Vagina (tissue), 2 donors: Measurements from ENCODE around the gene APLP2. TPM values are rescaled to one million over a fixed set of nuclear protein-coding genes. Genes with fewer than 3 reads are reported as not detected.

Experiments used
- DNase-seq, 2 donors: peaks; one replicate each; pipeline ENCODE4 v3.0.0-alpha.2; 2017; ENCODE audit errors: extremely low spot score in 2 of 2
- H3K27ac ChIP-seq: fragments of 200-600 bp; sonication (generic); one replicate; pipeline ENCODE4 v1.5.1; 2019
- H3K27me3 ChIP-seq: fragments of 200-600 bp; sonication (generic); one replicate; pipeline ENCODE4 v1.5.1; 2019
- H3K36me3 ChIP-seq, 2 donors: fragments of 200-600 bp; sonication (generic); one replicate each; pipeline ENCODE4 v1.5.1; 2017 to 2019
- H3K4me1 ChIP-seq: fragments of 200-600 bp; sonication (generic); one replicate; pipeline ENCODE4 v1.5.1; 2019
- H3K4me3 ChIP-seq, 2 donors: fragments of 200-600 bp; sonication (generic); 1 replicate in 1 of 2; 2 replicates in 1 of 2; pipeline ENCODE4 v1.5.1; 2016 to 2019
- H3K9me3 ChIP-seq: fragments of 200-600 bp; sonication (generic); one replicate; pipeline ENCODE4 v1.5.1; 2019
- CTCF ChIP-seq, 3 experiments: fragments of 450-650 bp in 2 of 3; fragments of 200-600 bp in 1 of 3; sonication (generic) in 1 of 3; IDR thresholded peaks; one replicate each; pipeline ENCODE4 v1.5.1; 2017 to 2019; ENCODE audit warnings: antibody characterized with exemption in 3 of 3, mild to moderate bottlenecking in 2 of 3, moderate library complexity in 2 of 3
- POLR2A ChIP-seq, 2 donors: fragments of 450-650 bp; IDR thresholded peaks; one replicate each; pipeline ENCODE4 v1.6.1; 2017; ENCODE audit warnings: antibody characterized with exemption in 2 of 2, mild to moderate bottlenecking in 2 of 2, moderate library complexity in 2 of 2
- POLR2AphosphoS5 ChIP-seq, 2 donors: sonication (generic); formaldehyde crosslinking; IDR thresholded peaks; one replicate each; pipeline ENCODE4 v1.9.0; 2017; ENCODE audit warnings: antibody characterized with exemption in 2 of 2, mild to moderate bottlenecking in 2 of 2, low read depth in 1 of 2; ENCODE audit not compliant: insufficient read depth in 1 of 2
- intact Hi-C: fragments of 100-400 bp; cut with DNase I; formaldehyde crosslinking; loops from one replicate; pipeline ENCODE4 v1.15.1; 2023
- total RNA-seq: library from RNA; depleted of rRNA; stranded (reverse); fragments of >200 nt; gene quantifications from one replicate; pipeline ENCODE4 v1.2.3, GENCODE V29; 2016

Gene APLP2
- total RNA-seq, 1 donor from 2014 or later: 234 TPM

DNA sequence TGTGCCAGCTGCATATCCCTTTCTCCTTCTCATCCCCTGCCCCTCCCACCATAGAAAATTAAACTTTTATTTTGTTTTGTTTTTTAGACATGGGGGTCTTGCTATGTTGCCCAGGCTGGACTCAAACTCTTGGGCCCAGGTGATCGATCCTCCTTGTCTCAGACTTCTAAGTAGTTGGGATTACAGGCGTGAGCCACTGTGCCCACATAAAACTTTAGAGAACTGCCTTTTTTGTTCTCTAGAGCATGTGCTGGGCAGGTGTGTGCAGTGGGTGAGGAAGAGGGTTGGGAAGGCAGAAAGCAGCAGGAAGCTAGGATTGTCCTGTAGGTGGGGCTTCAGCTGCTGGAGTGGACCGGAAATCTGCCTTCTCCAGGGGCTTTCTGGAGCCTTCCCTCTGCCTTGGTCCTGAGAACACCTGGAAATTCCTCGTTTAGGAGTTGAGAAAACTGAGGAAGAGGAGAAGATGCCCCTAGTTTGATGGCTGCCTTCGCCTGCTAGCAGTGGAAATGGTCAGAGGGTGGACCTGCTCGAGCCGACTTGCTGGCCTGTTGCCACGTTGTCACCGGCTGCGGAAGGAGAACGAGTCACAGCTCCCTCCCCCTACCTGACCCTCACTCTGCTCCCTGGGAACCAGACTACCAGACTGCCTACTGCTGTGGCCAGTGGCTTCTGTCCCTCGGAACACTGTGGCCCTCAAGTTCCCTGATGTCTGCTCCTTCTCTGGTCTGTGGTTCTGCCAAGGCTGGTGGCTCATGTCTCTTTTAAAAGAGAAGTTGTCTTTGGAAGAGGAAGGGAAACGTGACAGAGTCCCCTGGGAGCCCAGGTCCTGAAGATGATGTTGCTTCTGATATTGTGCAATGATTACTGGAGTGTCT, 93.9 kb downstream of the APLP2 start:
- no peak overlapping the region for H3K27ac ChIP-seq
- DNase-seq: no peak
- H3K9me3 ChIP-seq: no peaks in the 10 kb centered on the region
- no peaks in the 10 kb centered on the region for H3K36me3 ChIP-seq
- intact Hi-C loops: no loop called here
- H3K27me3 ChIP-seq: no peaks in the 10 kb centered on the region
- TF ChIP-seq POLR2AphosphoS5 (IDR thresholded peaks at IDR 0.05; ENCODE audit: insufficient read depth in 1 of 2, low read depth in 1 of 2) (no peak), POLR2A (IDR thresholded peaks at IDR 0.05) (no peak), CTCF (IDR thresholded peaks at IDR 0.05) (no peak)
- peaks cover 24% of the 10 kb centered on the region for H3K4me1 ChIP-seq
- H3K4me3 ChIP-seq: no peak overlapping the region

GRCh38 chr11:130164221-130164570, 94.5 kb downstream of the APLP2 start:
- Histone ChIP-seq H3K36me3 (no peaks in the 10 kb centered on the region), H3K4me3 (no peak overlapping the region), H3K9me3 (no peaks in the 10 kb centered on the region), H3K27me3 (no peaks in the 10 kb centered on the region), H3K4me1 (peaks cover 24% of the 10 kb centered on the region), H3K27ac (no peak overlapping the region)
- DNase-seq: no peak
- intact Hi-C loops: no loop called here
- no peak for TF ChIP-seq POLR2AphosphoS5 (IDR thresholded peaks at IDR 0.05; ENCODE audit: insufficient read depth in 1 of 2, low read depth in 1 of 2)
- TF ChIP-seq CTCF (IDR thresholded peaks at IDR 0.05): no peak
- no peak for TF ChIP-seq POLR2A (IDR thresholded peaks at IDR 0.05)

DNA sequence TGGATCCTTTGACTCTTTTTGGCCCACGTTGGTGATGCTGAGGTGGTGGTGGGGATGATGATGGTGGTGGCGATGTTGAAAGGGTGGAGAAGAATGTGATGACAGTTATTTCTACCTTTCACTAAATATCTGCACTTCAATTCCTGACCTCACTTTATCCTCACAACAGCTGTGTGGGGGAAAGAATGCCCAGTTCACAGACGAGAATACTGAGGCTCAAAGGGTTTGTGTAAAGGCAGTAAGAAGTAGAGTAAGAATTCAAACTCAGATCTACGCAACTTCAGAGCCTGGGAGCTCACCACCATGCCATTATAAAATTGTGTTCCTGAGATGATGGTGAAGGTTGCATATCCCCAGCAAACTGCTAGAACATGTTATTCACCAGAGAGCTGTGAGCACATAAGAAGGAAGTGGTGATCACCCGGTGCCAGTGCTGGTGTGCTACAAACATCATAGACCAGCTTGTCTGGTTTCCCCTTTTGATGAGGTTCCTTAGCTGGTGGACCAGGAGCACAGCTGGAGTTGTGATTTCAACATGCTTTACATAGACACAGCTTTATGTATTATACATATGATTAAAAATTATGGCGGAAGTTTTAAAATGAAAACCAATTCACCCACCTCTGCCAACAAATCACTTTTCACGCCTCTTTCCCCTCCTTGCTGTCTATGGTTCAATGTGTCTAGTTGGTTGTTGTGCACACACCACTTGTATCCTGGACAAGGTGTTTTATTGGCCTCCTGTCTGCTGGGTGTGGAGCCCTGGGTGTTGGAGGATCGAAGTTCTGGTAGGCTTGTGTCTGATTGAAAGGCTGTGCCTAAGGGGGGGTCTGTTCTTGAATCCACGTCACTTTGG, 96.1 kb downstream of the APLP2 start:
- H3K27ac ChIP-seq: no peak overlapping the region
- no peak overlapping the region for H3K4me3 ChIP-seq
- no peaks in the 10 kb centered on the region for H3K36me3 ChIP-seq
- DNase-seq: no peak
- TF ChIP-seq POLR2AphosphoS5 (IDR thresholded peaks at IDR 0.05; ENCODE audit: insufficient read depth in 1 of 2, low read depth in 1 of 2) (no peak), POLR2A (IDR thresholded peaks at IDR 0.05) (no peak), CTCF (IDR thresholded peaks at IDR 0.05) (no peak)
- H3K27me3 ChIP-seq: no peaks in the 10 kb centered on the region
- intact Hi-C loops: no loop called here
- peaks cover 15% of the 10 kb centered on the region for H3K4me1 ChIP-seq
- no peaks in the 10 kb centered on the region for H3K9me3 ChIP-seq

GRCh38 chr11:130166457-130166784, 96.7 kb downstream of the APLP2 start:
- intact Hi-C loops: no loop called here
- H3K4me1 ChIP-seq: peaks cover 13% of the 10 kb centered on the region

More at GRCh38 chr11:130166457-130166784, 96.7 kb downstream of the APLP2 start:
- TF ChIP-seq CTCF (IDR thresholded peaks at IDR 0.05): no peak
- TF ChIP-seq POLR2A (IDR thresholded peaks at IDR 0.05): no peak
- peak in 1 of 2 donors; percentile 56 for TF ChIP-seq POLR2AphosphoS5 (IDR thresholded peaks at IDR 0.05; ENCODE audit: insufficient read depth in 1 of 2, low read depth in 1 of 2)
- no peak overlapping the region for H3K27ac ChIP-seq
- H3K27me3 ChIP-seq: no peaks in the 10 kb centered on the region
- H3K36me3 ChIP-seq: no peaks in the 10 kb centered on the region
- H3K9me3 ChIP-seq: no peaks in the 10 kb centered on the region
- H3K4me3 ChIP-seq: no peak overlapping the region
- no peak for DNase-seq
